CD4-positive, alpha-beta T cell (primary cell): Measurements from ENCODE around the gene VTA1. TPM values are rescaled to one million over a fixed set of nuclear protein-coding genes. Genes with fewer than 3 reads are reported as not detected.

ENCODE experiments used
- ATAC-seq: fragments of 200-7000 bp; cut with Tn5 transposase; one replicate; pipeline ENCODE4 v1.10.0; 2022; ENCODE audit warnings: mild to moderate bottlenecking; ENCODE audit not compliant: poor library complexity
- CTCF ChIA-PET: fragments of 350-600 bp; sonication (Branson Sonifier 250); formaldehyde crosslinking; loops from one replicate; lab custom pipeline; 2021; ENCODE audit warnings: antibody characterized with exemption, inconsistent platforms; lab: Charles Lee
- POLR2A ChIA-PET: fragments of 350-600 bp; sonication (Branson Sonifier 250); formaldehyde crosslinking; loops from one replicate; lab custom pipeline; 2021; ENCODE audit warnings: antibody characterized with exemption, inconsistent platforms; lab: Charles Lee
- DNase-seq, 14 experiments: peaks; one replicate each; pipeline ENCODE4 v3.0.0-alpha.2; 2013 to 2020; ENCODE audit warnings: mixed read lengths in 2 of 14
- H3K27ac ChIP-seq, 2 donors: one replicate each; pipeline versions ENCODE4 v1.5.1 to v1.7.0; 2013; ENCODE audit warnings: low read length in 2 of 2, low read depth in 1 of 2, mild to moderate bottlenecking in 1 of 2
- H3K27me3 ChIP-seq, 2 experiments: 1 replicate in 1 of 2; 2 replicates in 1 of 2; pipeline versions ENCODE4 v1.6.1 to v1.7.0; 2013; ENCODE audit warnings: low read length in 2 of 2, control low read depth in 1 of 2, mild to moderate bottlenecking in 1 of 2, moderate library complexity in 1 of 2; ENCODE audit not compliant: insufficient read depth in 2 of 2, control insufficient read depth in 1 of 2
- H3K36me3 ChIP-seq: one replicate; pipeline ENCODE4 v1.6.1; 2013; ENCODE audit warnings: low read length, control low read depth; ENCODE audit not compliant: insufficient read depth
- H3K4me1 ChIP-seq: one replicate; pipeline ENCODE4 v1.6.1; 2013; ENCODE audit warnings: low read length, control low read depth; ENCODE audit not compliant: insufficient read depth
- H3K4me3 ChIP-seq: one replicate; pipeline ENCODE4 v1.5.1; 2013; ENCODE audit warnings: mild to moderate bottlenecking, low read length, moderate library complexity
- H3K9me3 ChIP-seq, 2 experiments: 1 replicate in 1 of 2; 2 replicates in 1 of 2; pipeline versions ENCODE4 v1.6.1 to v1.7.0; 2013; ENCODE audit warnings: low read length in 2 of 2, mild to moderate bottlenecking in 2 of 2, control low read depth in 1 of 2, moderate library complexity in 1 of 2; ENCODE audit not compliant: control insufficient read depth in 1 of 2, insufficient read depth in 1 of 2
- H3K27ac Mint-ChIP-seq: one replicate; pipeline ENCODE4 v1.8.0; 2020; ENCODE audit warnings: mixed read lengths
- H3K27me3 Mint-ChIP-seq: one replicate; pipeline ENCODE4 v1.8.0; 2021; ENCODE audit warnings: mixed read lengths
- H3K36me3 Mint-ChIP-seq: one replicate; pipeline ENCODE4 v1.8.0; 2021; ENCODE audit warnings: low read depth, mixed read lengths
- H3K4me1 Mint-ChIP-seq: one replicate; pipeline ENCODE4 v1.8.0; 2021; ENCODE audit warnings: low read depth, mixed read lengths
- H3K4me3 Mint-ChIP-seq: one replicate; pipeline ENCODE4 v1.8.0; 2020; ENCODE audit warnings: mild to moderate bottlenecking, mixed read lengths
- H3K9me3 Mint-ChIP-seq: one replicate; pipeline ENCODE4 v1.8.0; 2020; ENCODE audit warnings: mixed read lengths
- intact Hi-C, 2 experiments: fragments of 100-400 bp; cut with DNase I in 1 of 2; cut with micrococcal nuclease in 1 of 2; formaldehyde crosslinking; loops; one replicate each; pipeline versions ENCODE4 v1.15.1 to v1.9.0; 2023 to 2025; cut with DNase I, micrococcal nuclease
- total RNA-seq, 174 experiments: library from RNA in 2 of 174; stranded (reverse) in 2 of 174; gene quantifications; one replicate each; pipeline ENCODE4 v1.2.3 and lab custom pipeline; 2021 to 2026
- TF ChIP-seq, protein P1 (sequence below): fragments of 200-600 bp; IDR thresholded peaks from one replicate; pipeline ENCODE4 v1.8.0; 2022; ENCODE audit warnings: antibody characterized with exemption, mild to moderate bottlenecking

The VTA1 gene
- total RNA-seq, 2 experiments from 2014 or later = 13.5 to 18.0 TPM

GRCh38 chr6:142183351-142183750 lies 36.3 kb downstream of the VTA1 start:
- Histone ChIP-seq H3K27ac (no peak overlapping the region), H3K36me3 (peaks cover 10% of the 10 kb centered on the region), H3K9me3 (no peaks in the 10 kb centered on the region), H3K4me1 (no peaks in the 10 kb centered on the region), H3K4me3 (no peak overlapping the region), H3K27me3 (no peaks in the 10 kb centered on the region)
- DNase-seq (no peak), ATAC-seq (no peak)
- ChIA-PET POLR2A (interaction anchor here (1.0 kb wide), 1 partner anchor 37 kb away, joined by 5 read pairs; the partner anchor contains the start of genes NMBR and VTA1), CTCF (interaction anchor here (1.2 kb wide), 1 partner anchor 24 kb away, joined by 3 read pairs; no protein-coding TSS in a partner anchor)
- H3K4me3 Mint-ChIP-seq = no peak overlapping the region
- peaks cover 58% of the 10 kb centered on the region for H3K36me3 Mint-ChIP-seq
- TF ChIP-seq, protein P1, sequence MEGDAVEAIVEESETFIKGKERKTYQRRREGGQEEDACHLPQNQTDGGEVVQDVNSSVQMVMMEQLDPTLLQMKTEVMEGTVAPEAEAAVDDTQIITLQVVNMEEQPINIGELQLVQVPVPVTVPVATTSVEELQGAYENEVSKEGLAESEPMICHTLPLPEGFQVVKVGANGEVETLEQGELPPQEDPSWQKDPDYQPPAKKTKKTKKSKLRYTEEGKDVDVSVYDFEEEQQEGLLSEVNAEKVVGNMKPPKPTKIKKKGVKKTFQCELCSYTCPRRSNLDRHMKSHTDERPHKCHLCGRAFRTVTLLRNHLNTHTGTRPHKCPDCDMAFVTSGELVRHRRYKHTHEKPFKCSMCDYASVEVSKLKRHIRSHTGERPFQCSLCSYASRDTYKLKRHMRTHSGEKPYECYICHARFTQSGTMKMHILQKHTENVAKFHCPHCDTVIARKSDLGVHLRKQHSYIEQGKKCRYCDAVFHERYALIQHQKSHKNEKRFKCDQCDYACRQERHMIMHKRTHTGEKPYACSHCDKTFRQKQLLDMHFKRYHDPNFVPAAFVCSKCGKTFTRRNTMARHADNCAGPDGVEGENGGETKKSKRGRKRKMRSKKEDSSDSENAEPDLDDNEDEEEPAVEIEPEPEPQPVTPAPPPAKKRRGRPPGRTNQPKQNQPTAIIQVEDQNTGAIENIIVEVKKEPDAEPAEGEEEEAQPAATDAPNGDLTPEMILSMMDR = no peak
- H3K27me3 Mint-ChIP-seq = no peaks in the 10 kb centered on the region
- intact Hi-C loops = no loop called here
- H3K9me3 Mint-ChIP-seq = no peaks in the 10 kb centered on the region
- H3K4me1 Mint-ChIP-seq = peaks cover 19% of the 10 kb centered on the region
- H3K27ac Mint-ChIP-seq = no peak overlapping the region

DNA sequence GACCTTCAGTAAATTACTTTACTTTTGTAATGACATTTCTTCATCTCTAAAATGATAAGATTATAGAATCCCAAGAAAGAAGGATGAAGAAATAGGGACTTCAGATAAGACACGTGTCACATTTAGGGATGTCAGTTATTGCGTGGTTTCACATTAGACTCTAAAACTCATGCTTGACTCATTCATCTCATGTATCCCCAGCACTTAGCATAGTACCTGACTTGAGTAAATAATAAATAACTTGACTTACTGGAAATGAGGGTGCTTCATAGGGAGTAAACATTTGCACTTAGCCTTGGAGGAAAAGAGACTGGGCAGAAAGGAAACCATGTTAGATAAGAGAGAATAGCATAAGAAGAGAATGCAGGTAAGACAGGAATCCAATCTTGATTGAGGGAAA lies 37.2 kb downstream of the VTA1 start:
- DNase-seq (no peak), ATAC-seq (no peak)
- H3K27me3 Mint-ChIP-seq = no peaks in the 10 kb centered on the region
- intact Hi-C loops = no loop called here
- TF ChIP-seq, protein P1 = no peak
- ChIA-PET CTCF (no interaction called here), POLR2A (no interaction called here)
- Histone ChIP-seq H3K9me3 (no peaks in the 10 kb centered on the region), H3K4me1 (no peaks in the 10 kb centered on the region), H3K4me3 (no peak overlapping the region), H3K27me3 (no peaks in the 10 kb centered on the region), H3K36me3 (peaks cover 10% of the 10 kb centered on the region), H3K27ac (no peak overlapping the region)
- H3K4me1 Mint-ChIP-seq = peaks cover 21% of the 10 kb centered on the region
- peaks cover 52% of the 10 kb centered on the region for H3K36me3 Mint-ChIP-seq
- no peak overlapping the region for H3K27ac Mint-ChIP-seq
- no peaks in the 10 kb centered on the region for H3K9me3 Mint-ChIP-seq
- no peak overlapping the region for H3K4me3 Mint-ChIP-seq

- intact Hi-C loops = no loop called here
- Histone ChIP-seq H3K27ac (no peak overlapping the region), H3K36me3 (peaks cover 18% of the 10 kb centered on the region), H3K9me3 (no peaks in the 10 kb centered on the region), H3K27me3 (no peaks in the 10 kb centered on the region), H3K4me1 (no peaks in the 10 kb centered on the region), H3K4me3 (no peak overlapping the region)
- peaks cover 23% of the 10 kb centered on the region for H3K4me1 Mint-ChIP-seq
- no peak overlapping the region for H3K27ac Mint-ChIP-seq
- DNase-seq = no peak
- TF ChIP-seq, protein P1 = no peak
- ChIA-PET POLR2A (no interaction called here), CTCF (interaction anchor here (1.0 to 1.5 kb wide), 3 partner anchors 8 to 1241 kb away, joined by 3 to 4 read pairs (median 3); no protein-coding TSS in a partner anchor)
- no peaks in the 10 kb centered on the region for H3K9me3 Mint-ChIP-seq
- H3K4me3 Mint-ChIP-seq = no peak overlapping the region
- H3K36me3 Mint-ChIP-seq = peaks cover 54% of the 10 kb centered on the region
- no peaks in the 10 kb centered on the region for H3K27me3 Mint-ChIP-seq
- no peak for ATAC-seq
Measured at GRCh38 chr6:142185641-142186040, 38.6 kb downstream of the VTA1 start.
